ENCODE measurements around the gene AKR1B1.
"Not testable (repeated sequence)": the region's sequence is repeated elsewhere in the genome, so short reads cannot be mapped to it uniquely, and the experiment has no call there.

AKR1B1 gene

GRCh38 chr7:134500406-134500805, 41.5 kb upstream of the AKR1B1 start:
- Histone ChIP-seq H3K9me3 (ENCODE audit: severe bottlenecking) (no peaks in the 10 kb centered on the region), H3K4me3 (ENCODE audit: low read depth, low read length) (no peak overlapping the region), H3K27ac (no peak overlapping the region), H3K36me3 (no peaks in the 10 kb centered on the region), H3K27me3 (ENCODE audit: insufficient read depth, low read depth, severe bottlenecking) (no peaks in the 10 kb centered on the region)
- TF ChIP-seq, protein P1, sequence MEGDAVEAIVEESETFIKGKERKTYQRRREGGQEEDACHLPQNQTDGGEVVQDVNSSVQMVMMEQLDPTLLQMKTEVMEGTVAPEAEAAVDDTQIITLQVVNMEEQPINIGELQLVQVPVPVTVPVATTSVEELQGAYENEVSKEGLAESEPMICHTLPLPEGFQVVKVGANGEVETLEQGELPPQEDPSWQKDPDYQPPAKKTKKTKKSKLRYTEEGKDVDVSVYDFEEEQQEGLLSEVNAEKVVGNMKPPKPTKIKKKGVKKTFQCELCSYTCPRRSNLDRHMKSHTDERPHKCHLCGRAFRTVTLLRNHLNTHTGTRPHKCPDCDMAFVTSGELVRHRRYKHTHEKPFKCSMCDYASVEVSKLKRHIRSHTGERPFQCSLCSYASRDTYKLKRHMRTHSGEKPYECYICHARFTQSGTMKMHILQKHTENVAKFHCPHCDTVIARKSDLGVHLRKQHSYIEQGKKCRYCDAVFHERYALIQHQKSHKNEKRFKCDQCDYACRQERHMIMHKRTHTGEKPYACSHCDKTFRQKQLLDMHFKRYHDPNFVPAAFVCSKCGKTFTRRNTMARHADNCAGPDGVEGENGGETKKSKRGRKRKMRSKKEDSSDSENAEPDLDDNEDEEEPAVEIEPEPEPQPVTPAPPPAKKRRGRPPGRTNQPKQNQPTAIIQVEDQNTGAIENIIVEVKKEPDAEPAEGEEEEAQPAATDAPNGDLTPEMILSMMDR (IDR thresholded peaks at IDR 0.05; ENCODE audit: low read depth, low read length) = no peak
- DNase-seq = no peak

- Histone ChIP-seq H3K9me3 (ENCODE audit: severe bottlenecking) (no peaks in the 10 kb centered on the region), H3K36me3 (no peaks in the 10 kb centered on the region), H3K4me3 (ENCODE audit: low read depth, low read length) (no peak overlapping the region), H3K27ac (no peak overlapping the region), H3K27me3 (ENCODE audit: insufficient read depth, low read depth, severe bottlenecking) (no peaks in the 10 kb centered on the region)
- TF ChIP-seq, protein P1 (IDR thresholded peaks at IDR 0.05; ENCODE audit: low read depth, low read length) = no peak
- no peak for DNase-seq
These were observed 36.6 kb upstream of the AKR1B1 start for GRCh38 chr7:134495546-134495945.

GRCh38 chr7:134493091-134493490, 34.2 kb upstream of the AKR1B1 start:
- TF ChIP-seq, protein P1 (IDR thresholded peaks at IDR 0.05; ENCODE audit: low read depth, low read length) = no peak
- H3K27ac ChIP-seq = no peak overlapping the region
- no peak overlapping the region for H3K4me3 ChIP-seq (ENCODE audit: low read depth, low read length)
- no peaks in the 10 kb centered on the region for H3K27me3 ChIP-seq (ENCODE audit: insufficient read depth, low read depth, severe bottlenecking)
- DNase-seq = no peak
- no peaks in the 10 kb centered on the region for H3K9me3 ChIP-seq (ENCODE audit: severe bottlenecking)
- no peaks in the 10 kb centered on the region for H3K36me3 ChIP-seq

- not testable (repeated sequence) for H3K27ac ChIP-seq; H3K9me3 ChIP-seq (ENCODE audit: severe bottlenecking); H3K4me3 ChIP-seq (ENCODE audit: low read depth, low read length); DNase-seq; H3K27me3 ChIP-seq (ENCODE audit: insufficient read depth, low read depth, severe bottlenecking); H3K36me3 ChIP-seq
These were observed 28.8 kb upstream of the AKR1B1 start for GRCh38 chr7:134487721-134488120.

GRCh38 chr7:134485203-134485602, 26.3 kb upstream of the AKR1B1 start:
- H3K4me3 ChIP-seq (ENCODE audit: low read depth, low read length) = no peak overlapping the region
- TF ChIP-seq, protein P1 (IDR thresholded peaks at IDR 0.05; ENCODE audit: low read depth, low read length) = no peak

DNA sequence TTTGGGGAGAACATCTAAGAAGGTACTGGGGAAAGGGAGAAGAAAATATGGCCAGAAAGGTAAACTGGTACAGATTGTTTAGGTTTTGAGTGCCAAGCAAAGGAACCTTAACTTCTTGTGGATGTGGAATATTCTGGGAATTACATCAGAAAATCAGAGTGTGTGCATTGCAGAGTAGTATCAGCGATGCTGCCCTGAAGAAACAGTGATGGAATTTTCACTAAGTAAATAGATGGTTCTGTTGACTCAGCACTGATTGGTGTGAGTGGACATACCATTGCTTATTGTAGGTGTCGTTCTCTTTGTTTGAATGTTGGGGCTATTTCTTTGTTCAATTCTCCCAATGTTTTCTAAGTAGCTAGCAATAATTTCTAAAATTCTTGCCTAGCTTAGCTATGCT, 24.4 kb upstream of the AKR1B1 start:
- Histone ChIP-seq H3K4me3 (ENCODE audit: low read depth, low read length) (no peak overlapping the region), H3K27me3 (ENCODE audit: insufficient read depth, low read depth, severe bottlenecking) (no peaks in the 10 kb centered on the region), H3K36me3 (no peaks in the 10 kb centered on the region), H3K27ac (no peak overlapping the region), H3K9me3 (ENCODE audit: severe bottlenecking) (no peaks in the 10 kb centered on the region)
- no peak for DNase-seq
- TF ChIP-seq, protein P1 (IDR thresholded peaks at IDR 0.05; ENCODE audit: low read depth, low read length) = no peak

More at GRCh38 chr7:134485203-134485602, 26.3 kb upstream of the AKR1B1 start:
- Histone ChIP-seq H3K9me3 (ENCODE audit: severe bottlenecking) (no peaks in the 10 kb centered on the region), H3K36me3 (no peaks in the 10 kb centered on the region), H3K27me3 (ENCODE audit: insufficient read depth, low read depth, severe bottlenecking) (no peaks in the 10 kb centered on the region), H3K27ac (no peak overlapping the region)
- DNase-seq = no peak
